A673 (cell line): ENCODE data around the gene AQP7.

Experiments
- EZH2 ChIP-seq: fragments of 200-600 bp; sonication (generic); IDR thresholded peaks from 2 replicates; pipeline ENCODE4 v1.6.1; 2017; ENCODE audit warnings: borderline replicate concordance, low read depth, mild to moderate bottlenecking, mixed read lengths, antibody characterized with exemption, low read length; ENCODE audit not compliant: poor library complexity, severe bottlenecking
- TF ChIP-seq, protein P1 (sequence below): fragments of 300-800, 200-600 bp; sonication (generic); conservative IDR thresholded peaks from 2 replicates; pipeline ENCODE4 v1.5.1; 2017; ENCODE audit warnings: low read depth, mild to moderate bottlenecking, antibody characterized with exemption, low read length, moderate library complexity, mixed read lengths

DNA sequence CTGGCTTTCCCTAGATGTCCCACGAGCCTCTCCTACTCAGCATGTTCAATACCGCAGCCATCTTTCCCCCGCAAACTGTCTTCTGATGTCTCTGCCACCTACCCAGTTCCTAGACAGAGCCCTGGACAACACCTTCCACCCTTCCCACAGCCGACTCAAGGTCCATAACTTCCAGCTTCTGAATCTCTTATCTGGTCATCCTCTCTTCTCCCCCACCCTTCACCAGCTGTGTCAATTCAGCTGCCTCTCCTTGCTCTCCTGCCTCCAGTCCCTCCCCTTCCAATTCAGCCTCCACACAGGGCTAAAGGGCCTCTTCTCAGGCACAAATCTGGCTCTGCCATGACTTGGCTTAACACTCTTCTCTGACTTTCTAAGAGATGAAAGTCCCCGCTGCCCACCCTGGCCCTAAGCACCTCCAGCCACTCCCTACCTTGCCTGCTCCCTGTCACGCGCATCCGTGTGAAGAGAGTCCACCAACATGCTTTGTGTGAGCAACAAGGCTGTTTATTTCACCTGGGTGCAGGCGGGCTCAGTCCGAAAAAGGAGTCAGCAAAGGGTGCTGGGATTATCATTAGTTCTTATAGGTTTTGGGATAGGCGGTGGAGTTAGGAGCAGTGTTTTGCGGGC, 25.2 kb downstream of the AQP7 start:
- TF ChIP-seq, protein P1, sequence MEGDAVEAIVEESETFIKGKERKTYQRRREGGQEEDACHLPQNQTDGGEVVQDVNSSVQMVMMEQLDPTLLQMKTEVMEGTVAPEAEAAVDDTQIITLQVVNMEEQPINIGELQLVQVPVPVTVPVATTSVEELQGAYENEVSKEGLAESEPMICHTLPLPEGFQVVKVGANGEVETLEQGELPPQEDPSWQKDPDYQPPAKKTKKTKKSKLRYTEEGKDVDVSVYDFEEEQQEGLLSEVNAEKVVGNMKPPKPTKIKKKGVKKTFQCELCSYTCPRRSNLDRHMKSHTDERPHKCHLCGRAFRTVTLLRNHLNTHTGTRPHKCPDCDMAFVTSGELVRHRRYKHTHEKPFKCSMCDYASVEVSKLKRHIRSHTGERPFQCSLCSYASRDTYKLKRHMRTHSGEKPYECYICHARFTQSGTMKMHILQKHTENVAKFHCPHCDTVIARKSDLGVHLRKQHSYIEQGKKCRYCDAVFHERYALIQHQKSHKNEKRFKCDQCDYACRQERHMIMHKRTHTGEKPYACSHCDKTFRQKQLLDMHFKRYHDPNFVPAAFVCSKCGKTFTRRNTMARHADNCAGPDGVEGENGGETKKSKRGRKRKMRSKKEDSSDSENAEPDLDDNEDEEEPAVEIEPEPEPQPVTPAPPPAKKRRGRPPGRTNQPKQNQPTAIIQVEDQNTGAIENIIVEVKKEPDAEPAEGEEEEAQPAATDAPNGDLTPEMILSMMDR, result no peak
- no peak for TF ChIP-seq EZH2
